ENCODE measurements around the gene DNASE1L2. TPM values are rescaled to one million over a fixed set of nuclear protein-coding genes. Genes with fewer than 3 reads are reported as not detected.

DNASE1L2 gene
- 1 to 10 TPM in 1 of 4 donors, under 1 TPM in 3; 0.63 to 2.0 (median 0.90) TPM for polyA plus RNA-seq (ENCODE audit: insufficient read length in 4 of 4)

- DNase-seq (ENCODE audit: low read depth in 4 of 4, low spot score in 3 of 4): no peak
These were observed at the start of gene DNASE1L2 for GRCh38 chr16:2236337-2237101. DNASE1L2 (plus strand) TSS chr16:2236444; CDS start chr16:2236817, 373 bp downstream.

GRCh38 chr16:2186505-2186904, 49.7 kb upstream of the DNASE1L2 start:
- DNase-seq (ENCODE audit: low read depth in 4 of 4, low spot score in 3 of 4): no peak

GRCh38 chr16:2187212-2187611, 49.0 kb upstream of the DNASE1L2 start:
- DNase-seq (ENCODE audit: low read depth in 4 of 4, low spot score in 3 of 4): no peak

GRCh38 chr16:2188395-2188794, 47.8 kb upstream of the DNASE1L2 start:
- no peak for DNase-seq (ENCODE audit: low read depth in 4 of 4, low spot score in 3 of 4)

- no peak for DNase-seq (ENCODE audit: low read depth in 4 of 4, low spot score in 3 of 4)
These were observed 46.9 kb upstream of the DNASE1L2 start for GRCh38 chr16:2189252-2189893.

GRCh38 chr16:2190002-2190658, 46.1 kb upstream of the DNASE1L2 start:
- no peak for DNase-seq (ENCODE audit: low read depth in 4 of 4, low spot score in 3 of 4)

- DNase-seq (ENCODE audit: low read depth in 4 of 4, low spot score in 3 of 4): no peak
These were observed 45.4 kb upstream of the DNASE1L2 start for GRCh38 chr16:2190659-2191445.

- DNase-seq (ENCODE audit: low read depth in 4 of 4, low spot score in 3 of 4): no peak
These were observed 44.9 kb upstream of the DNASE1L2 start for GRCh38 chr16:2191446-2191706.

GRCh38 chr16:2194166-2194834, 41.9 kb upstream of the DNASE1L2 start:
- DNase-seq (ENCODE audit: low read depth in 4 of 4, low spot score in 3 of 4): no peak

- no peak for DNase-seq (ENCODE audit: low read depth in 4 of 4, low spot score in 3 of 4)
These were observed 41.4 kb upstream of the DNASE1L2 start for GRCh38 chr16:2194852-2195321.

- no peak for DNase-seq (ENCODE audit: low read depth in 4 of 4, low spot score in 3 of 4)
These were observed 40.7 kb upstream of the DNASE1L2 start for GRCh38 chr16:2195322-2196161.

- DNase-seq (ENCODE audit: low read depth in 4 of 4, low spot score in 3 of 4): no peak
These were observed 39.9 kb upstream of the DNASE1L2 start, which contains the start of gene CASKIN1 for GRCh38 chr16:2196162-2196980. CASKIN1 (minus strand) TSS chr16:2196605; CDS start chr16:2196432, 173 bp downstream.

- DNase-seq (ENCODE audit: low read depth in 4 of 4, low spot score in 3 of 4): no peak
These were observed 39.2 kb upstream of the DNASE1L2 start for GRCh38 chr16:2196981-2197511.

GRCh38 chr16:2197765-2198164, 38.5 kb upstream of the DNASE1L2 start:
- DNase-seq (ENCODE audit: low read depth in 4 of 4, low spot score in 3 of 4): no peak

GRCh38 chr16:2198283-2198682, 38.0 kb upstream of the DNASE1L2 start:
- DNase-seq (ENCODE audit: low read depth in 4 of 4, low spot score in 3 of 4): no peak

- DNase-seq (ENCODE audit: low read depth in 4 of 4, low spot score in 3 of 4): no peak
These were observed 37.1 kb upstream of the DNASE1L2 start for GRCh38 chr16:2199095-2199494.

GRCh38 chr16:2199621-2200139, 36.6 kb upstream of the DNASE1L2 start:
- no peak for DNase-seq (ENCODE audit: low read depth in 4 of 4, low spot score in 3 of 4)

GRCh38 chr16:2200313-2200712, 35.9 kb upstream of the DNASE1L2 start:
- no peak for DNase-seq (ENCODE audit: low read depth in 4 of 4, low spot score in 3 of 4)
